Endothelial cell of umbilical vein (primary cell): Measurements from ENCODE around the gene KCNA3. TPM values are rescaled to one million over a fixed set of nuclear protein-coding genes. Genes with fewer than 3 reads are reported as not detected.

Experiments
- BruUV-seq: library from RNA; stranded (reverse); fragments of 400-500 nt; replicated peaks from 2 replicates; lab custom pipeline; 2021; lab: Mats Ljungman, UMichigan
- CTCF ChIA-PET: fragments of 300-600, 350-600 bp; sonication (Branson Sonifier 250); formaldehyde crosslinking; loops from one replicate; lab custom pipeline; 2021; ENCODE audit warnings: antibody characterized with exemption, inconsistent platforms; lab: Charles Lee
- POLR2A ChIA-PET: fragments of 300-600, 350-600 bp; sonication (Branson Sonifier 250); formaldehyde crosslinking; loops from one replicate; lab custom pipeline; 2021; ENCODE audit warnings: antibody characterized with exemption, inconsistent platforms; lab: Charles Lee
- DNase-seq: peaks from one replicate; pipeline ENCODE4 v3.0.0-alpha.2; 2011; ENCODE audit warnings: low read depth, low spot score
- FAIRE-seq: peaks from 2 replicates; lab custom pipeline; 2011; peaks lifted over from hg19 to GRCh38; lab: Jason Lieb, UNC
- H2AFZ ChIP-seq: 2 replicates; pipeline ENCODE4 v1.6.0; 2012; ENCODE audit warnings: low read depth, low read length, control low read depth, inconsistent platforms
- H3K27ac ChIP-seq: 2 replicates; pipeline ENCODE4 v1.5.1; 2011; ENCODE audit warnings: low read depth, mild to moderate bottlenecking, control low read depth, low read length, moderate library complexity; ENCODE audit not compliant: insufficient read depth
- H3K27me3 ChIP-seq, 2 experiments: 2 replicates each; pipeline versions ENCODE4 v1.6.0 to v1.6.1; 2011; ENCODE audit warnings: low read length in 2 of 2, mixed read lengths in 1 of 2; ENCODE audit not compliant: control insufficient read depth in 2 of 2, insufficient read depth in 2 of 2
- H3K36me3 ChIP-seq, 2 experiments: 2 replicates in 1 of 2; 3 replicates in 1 of 2; pipeline ENCODE4 v1.5.1; 2011; ENCODE audit warnings: low read length in 2 of 2, mild to moderate bottlenecking in 1 of 2, moderate library complexity in 1 of 2; ENCODE audit not compliant: control insufficient read depth in 2 of 2, insufficient read depth in 2 of 2; ENCODE audit errors: extremely low read depth in 1 of 2
- H3K4me1 ChIP-seq: 3 replicates; pipeline ENCODE4 v1.5.1; 2011; ENCODE audit warnings: mild to moderate bottlenecking, low read length; ENCODE audit not compliant: control insufficient read depth, insufficient read depth; ENCODE audit errors: extremely low read depth
- H3K4me2 ChIP-seq: 2 replicates; pipeline ENCODE4 v1.6.1; 2011; ENCODE audit warnings: low read length, control low read depth, mixed read lengths; ENCODE audit not compliant: insufficient read depth
- H3K4me3 ChIP-seq, 3 experiments: fragments of 200-600 bp in 1 of 3; sonication (generic), shearing (Covaris generic) in 1 of 3; replicated peaks in 1 of 3; 2 replicates each; pipeline ENCODE4 v1.5.1; 2011 to 2016; ENCODE audit warnings: control low read depth in 3 of 3, low read length in 3 of 3, mild to moderate bottlenecking in 2 of 3, inconsistent platforms in 1 of 3, low read depth in 1 of 3, moderate library complexity in 1 of 3; ENCODE audit not compliant: insufficient read depth in 1 of 3
- H3K79me2 ChIP-seq: 2 replicates; pipeline ENCODE4 v1.6.0; 2012; ENCODE audit warnings: low read length, inconsistent platforms; ENCODE audit not compliant: control insufficient read depth, insufficient read depth
- H3K9ac ChIP-seq: replicated peaks from 2 replicates; pipeline ENCODE3; 2011; ENCODE audit warnings: low read length, control low read depth; ENCODE audit not compliant: insufficient read depth; ENCODE audit errors: extremely low read depth
- H3K9me1 ChIP-seq: replicated peaks from 3 replicates; pipeline ENCODE4 v1.6.0; 2011; ENCODE audit warnings: mild to moderate bottlenecking, low read length; ENCODE audit not compliant: control insufficient read depth, insufficient read depth; ENCODE audit errors: extremely low read depth
- H3K9me3 ChIP-seq: replicated peaks from 2 replicates; pipeline ENCODE4 v1.5.1; 2012; ENCODE audit warnings: low read length, inconsistent platforms; ENCODE audit not compliant: control insufficient read depth, insufficient read depth
- H4K20me1 ChIP-seq: replicated peaks from 2 replicates; pipeline ENCODE3; 2011; ENCODE audit warnings: mild to moderate bottlenecking, low read length; ENCODE audit not compliant: control insufficient read depth, insufficient read depth; ENCODE audit errors: extremely low read depth
- CTCF ChIP-seq, 2 donors: IDR thresholded peaks; 1 replicate in 1 of 2; 2 replicates in 1 of 2; pipeline ENCODE4 v1.5.1; 2011; ENCODE audit warnings: low read length in 2 of 2, mild to moderate bottlenecking in 2 of 2, moderate library complexity in 2 of 2, control low read depth in 1 of 2, inconsistent platforms in 1 of 2, low read depth in 1 of 2; ENCODE audit not compliant: insufficient read depth in 1 of 2; ENCODE audit errors: extremely low read depth in 1 of 2
- EZH2 ChIP-seq: IDR thresholded peaks from 2 replicates; pipeline ENCODE4 v1.6.1; 2012; ENCODE audit warnings: borderline replicate concordance, low read depth, mild to moderate bottlenecking, moderate library complexity, low read length, inconsistent platforms; ENCODE audit not compliant: severe bottlenecking
- FOS ChIP-seq: IDR thresholded peaks from 2 replicates; pipeline ENCODE4 v1.6.1; 2011; ENCODE audit warnings: mild to moderate bottlenecking, low read length, moderate library complexity, borderline replicate concordance; ENCODE audit not compliant: insufficient read depth
- GATA2 ChIP-seq: IDR thresholded peaks from 2 replicates; pipeline ENCODE4 v1.7.0; 2011; ENCODE audit warnings: low read depth, mild to moderate bottlenecking, moderate library complexity, mixed read lengths, low read length; ENCODE audit not compliant: insufficient read length, insufficient read depth
- JUN ChIP-seq: IDR thresholded peaks from 2 replicates; pipeline ENCODE4 v1.6.1; 2011; ENCODE audit warnings: borderline replicate concordance, low read depth; ENCODE audit not compliant: insufficient read length, insufficient read depth
- MAX ChIP-seq: IDR thresholded peaks from 2 replicates; pipeline ENCODE4 v1.6.1; 2011; ENCODE audit not compliant: insufficient read depth, insufficient read length
- MYC ChIP-seq: IDR thresholded peaks from one replicate; pipeline ENCODE4 v1.6.1; 2011; ENCODE audit warnings: mild to moderate bottlenecking, low read depth, low read length
- POLR2A ChIP-seq: IDR thresholded peaks from 2 replicates; pipeline ENCODE4 v1.6.1; 2012; ENCODE audit warnings: low read depth, mild to moderate bottlenecking, control low read depth, low read length
- POLR2AphosphoS5 ChIP-seq: IDR thresholded peaks from 2 replicates; pipeline ENCODE4 v1.6.1; 2012; ENCODE audit warnings: low read depth, mild to moderate bottlenecking, control low read depth, low read length, moderate library complexity; ENCODE audit not compliant: insufficient read depth
- dilution Hi-C: fragments of 300-500 bp; cut with MboI; formaldehyde crosslinking; loops from one replicate; pipeline ENCODE4 v1.15.0; 2019; ENCODE audit warnings: low sequenced_read_pairs; ENCODE audit not compliant: extremely low pct_ligation_motif_present
- intact Hi-C: fragments of 100-400 bp; cut with micrococcal nuclease; formaldehyde crosslinking; loops from one replicate; pipeline ENCODE4 v1.10.0; 2022
- polyA plus RNA-seq, 4 experiments: library from polyadenylated mRNA; depleted of rRNA in 3 of 4; stranded (reverse) in 3 of 4; unstranded in 1 of 4; fragments of >200 nt; gene quantifications; 2 replicates each; pipeline versions ENCODE4 v1.2.1 to v1.2.3, GENCODE V29; 2011 to 2012; ENCODE audit warnings: missing spikeins in 1 of 4
- total RNA-seq: library from RNA; stranded (reverse); gene quantifications from 2 replicates; pipeline ENCODE4 v1.2.3, GENCODE V29; 2021

Gene KCNA3
- total and polyA plus RNA-seq, 2 donors (not counting 3 experiments of a cell fraction or from before 2014, with no cell fraction given): not detected

- no peaks in the 10 kb centered on the region for H4K20me1 ChIP-seq
- POLR2A ChIA-PET: no interaction called here
- no peaks in the 10 kb centered on the region for H3K9me3 ChIP-seq
- no peaks in the 10 kb centered on the region for H3K9me1 ChIP-seq
- TF ChIP-seq FOS: no peak
- TF ChIP-seq POLR2AphosphoS5: no peak
- no peak for TF ChIP-seq MAX
- no peak for TF ChIP-seq CTCF (IDR thresholded peaks at IDR 0.05; ENCODE audit: extremely low read depth in 1 of 2, insufficient read depth in 1 of 2, low read depth in 1 of 2, low read length in 2 of 2)
- TF ChIP-seq EZH2: no peak
- no peak for TF ChIP-seq GATA2
- TF ChIP-seq JUN: no peak
- TF ChIP-seq MYC: no peak
- TF ChIP-seq POLR2A: no peak
- no peak overlapping the region for H3K4me3 ChIP-seq
- H3K9ac ChIP-seq: no peak overlapping the region
- CTCF ChIA-PET: interaction anchor here (1.1 to 2.6 kb wide), 2 partner anchors 17 to 129 kb away, joined by 3 to 9 read pairs; no protein-coding TSS in a partner anchor
- BruUV-seq: no TSS peak
- H3K79me2 ChIP-seq: no peaks in the 10 kb centered on the region
- DNase-seq (no peak), FAIRE-seq (no peak)
- intact Hi-C loops (no loop called here), dilution Hi-C loops (no loop called here)
- H2AFZ ChIP-seq: no peak overlapping the region
- H3K27ac ChIP-seq: no peak overlapping the region
- no peaks in the 10 kb centered on the region for H3K4me1 ChIP-seq
- H3K27me3 ChIP-seq: no peaks in the 10 kb centered on the region
- no peak overlapping the region for H3K4me2 ChIP-seq
- H3K36me3 ChIP-seq: no peaks in the 10 kb centered on the region
Measured at GRCh38 chr1:110636149-110636935, 38.4 kb downstream of the KCNA3 start.
